ENCODE measurements around the gene LHX4. TPM values are rescaled to one million over a fixed set of nuclear protein-coding genes. Genes with fewer than 3 reads are reported as not detected.

Gene LHX4
- total RNA-seq, 2 donors from 2014 or later: not detected

- H3K27ac ChIP-seq: no peak overlapping the region
- no peaks in the 10 kb centered on the region for H3K27me3 ChIP-seq (replicated peaks; ENCODE audit: insufficient read depth)
- no peaks in the 10 kb centered on the region for H3K36me3 ChIP-seq
- H3K4me3 ChIP-seq: no peak overlapping the region
- TF ChIP-seq CTCF (IDR thresholded peaks at IDR 0.05): no peak
- no peak for DNase-seq (ENCODE audit: low spot score)
- no peak for ATAC-seq (ENCODE audit: insufficient number of reproducible peaks, low FRiP score, low read depth)
- H3K4me1 ChIP-seq (ENCODE audit: control insufficient read depth in 1 of 2, low read depth in 2 of 2): no peaks in the 10 kb centered on the region
- H3K9me3 ChIP-seq: no peaks in the 10 kb centered on the region
These were observed 18.2 kb upstream of the LHX4 start for GRCh38 chr1:180211860-180212229.

GRCh38 chr1:180213401-180214170 lies 16.5 kb upstream of the LHX4 start:
- no peaks in the 10 kb centered on the region for H3K36me3 ChIP-seq
- no peaks in the 10 kb centered on the region for H3K9me3 ChIP-seq
- no peak for ATAC-seq (ENCODE audit: insufficient number of reproducible peaks, low FRiP score, low read depth)
- H3K4me1 ChIP-seq (ENCODE audit: control insufficient read depth in 1 of 2, low read depth in 2 of 2): no peaks in the 10 kb centered on the region
- H3K4me3 ChIP-seq: no peak overlapping the region
- no peak overlapping the region for H3K27ac ChIP-seq
- TF ChIP-seq CTCF (IDR thresholded peaks at IDR 0.05): no peak
- DNase-seq (ENCODE audit: low spot score): no peak
- no peaks in the 10 kb centered on the region for H3K27me3 ChIP-seq (replicated peaks; ENCODE audit: insufficient read depth)

- no peaks in the 10 kb centered on the region for H3K36me3 ChIP-seq
- ATAC-seq (ENCODE audit: insufficient number of reproducible peaks, low FRiP score, low read depth): no peak
- no peaks in the 10 kb centered on the region for H3K27me3 ChIP-seq (replicated peaks; ENCODE audit: insufficient read depth)
- H3K9me3 ChIP-seq: no peaks in the 10 kb centered on the region
- no peak overlapping the region for H3K4me3 ChIP-seq
- H3K4me1 ChIP-seq (ENCODE audit: control insufficient read depth in 1 of 2, low read depth in 2 of 2): no peaks in the 10 kb centered on the region
- no peak for DNase-seq (ENCODE audit: low spot score)
- no peak overlapping the region for H3K27ac ChIP-seq
- no peak for TF ChIP-seq CTCF (IDR thresholded peaks at IDR 0.05)
These were observed 14.0 kb upstream of the LHX4 start for GRCh38 chr1:180215856-180216625.

- ATAC-seq (ENCODE audit: insufficient number of reproducible peaks, low FRiP score, low read depth): no peak
- no peak overlapping the region for H3K27ac ChIP-seq
- H3K9me3 ChIP-seq: no peaks in the 10 kb centered on the region
- TF ChIP-seq CTCF (IDR thresholded peaks at IDR 0.05): no peak
- no peaks in the 10 kb centered on the region for H3K27me3 ChIP-seq (replicated peaks; ENCODE audit: insufficient read depth)
- H3K36me3 ChIP-seq: no peaks in the 10 kb centered on the region
- H3K4me1 ChIP-seq (ENCODE audit: control insufficient read depth in 1 of 2, low read depth in 2 of 2): no peaks in the 10 kb centered on the region
- no peak overlapping the region for H3K4me3 ChIP-seq
- DNase-seq (ENCODE audit: low spot score): no peak
These were observed 13.1 kb upstream of the LHX4 start for GRCh38 chr1:180217006-180217405.
